Colon (tissue), 2 donors: ENCODE results near the gene TCEA2.

Experiments
- FAIRE-seq: peaks from 2 replicates; lab custom pipeline; 2012; peaks lifted over from hg19 to GRCh38; lab: Jason Lieb, UNC
- donor health status: control.
- donor health status: control.

TCEA2 gene

DNA sequence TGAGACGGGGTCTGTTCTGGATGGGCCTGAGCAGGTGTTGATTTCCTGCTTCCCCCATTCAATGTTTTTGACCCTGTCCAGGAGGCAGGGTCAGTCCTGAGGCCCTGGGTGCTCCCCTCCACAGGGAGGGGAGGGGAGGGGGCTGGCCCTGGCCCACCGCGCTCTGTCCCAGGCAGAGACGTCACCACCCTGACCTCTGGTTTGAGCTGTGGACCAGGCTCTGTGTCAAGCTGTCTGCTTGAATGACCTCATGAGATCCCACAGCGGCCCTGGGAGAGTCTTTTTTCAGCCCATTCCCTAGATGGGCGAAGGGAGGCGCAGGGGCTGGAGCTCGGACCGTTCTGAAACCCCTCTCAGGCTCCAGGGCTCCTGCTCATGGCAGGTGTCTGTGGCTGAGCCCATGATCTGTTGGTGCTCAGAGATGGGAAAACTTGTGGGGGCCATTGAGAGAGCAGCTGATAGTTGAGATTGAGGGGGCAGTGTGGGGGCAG lies 30.1 kb downstream of the TCEA2 start:
- no peak for FAIRE-seq

DNA sequence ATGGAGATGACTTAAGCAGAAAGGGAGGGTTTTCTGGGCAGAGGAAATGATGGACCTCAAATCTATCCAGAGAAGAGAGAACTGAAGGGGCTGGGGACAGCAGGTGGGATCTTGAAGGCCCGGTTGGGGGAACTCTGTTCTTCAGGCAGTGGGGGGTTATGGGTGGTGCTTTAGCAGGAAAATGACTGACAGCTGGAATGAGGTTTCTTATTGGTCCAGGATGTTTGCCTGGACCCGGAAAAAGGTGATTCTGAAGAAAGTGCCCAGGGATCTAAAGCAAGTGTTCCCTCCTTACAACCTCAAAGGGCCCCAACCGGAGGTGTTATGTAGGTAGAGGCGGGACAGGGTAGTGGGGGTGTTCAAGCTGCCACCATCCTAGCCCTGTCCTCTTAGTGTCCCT lies 32.5 kb downstream of the TCEA2 start:
- FAIRE-seq = no peak

DNA sequence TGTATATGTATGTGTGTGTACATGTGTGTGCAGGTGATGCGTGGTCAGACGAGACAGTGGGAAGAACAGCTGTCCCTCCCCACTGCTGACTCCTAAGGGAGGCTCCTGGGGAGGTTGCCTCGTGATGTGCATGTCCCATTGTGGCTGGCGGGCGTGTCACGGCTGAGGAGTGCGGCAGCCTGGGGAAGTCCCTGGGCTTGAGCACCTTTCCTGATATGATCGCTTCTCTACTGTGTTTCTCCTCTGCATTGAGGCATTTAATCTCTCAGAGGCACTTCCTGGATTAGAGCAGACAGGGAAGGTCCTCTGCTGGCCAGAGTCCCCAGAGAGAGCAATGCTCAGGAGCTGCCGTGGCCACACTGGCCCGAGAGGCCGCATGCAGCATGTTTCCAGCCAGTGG lies 32.9 kb downstream of the TCEA2 start:
- FAIRE-seq = no peak

DNA sequence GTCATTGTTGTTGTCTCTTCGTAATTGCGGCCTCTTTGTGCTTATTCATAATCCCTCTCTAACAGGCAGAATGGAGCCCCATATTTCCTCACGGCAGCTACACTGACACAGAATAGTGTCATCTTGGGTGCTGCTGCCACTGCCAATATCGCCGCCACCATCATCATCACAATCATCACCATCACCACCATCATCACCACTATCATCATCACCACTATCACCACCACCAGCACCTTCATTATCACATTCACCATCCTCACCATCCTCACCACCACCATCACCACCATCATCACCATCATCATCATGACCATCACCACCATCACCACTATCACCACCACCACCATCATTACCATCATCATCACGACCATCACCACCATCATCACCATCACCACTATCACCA lies 33.5 kb downstream of the TCEA2 start:
- no peak for FAIRE-seq

DNA sequence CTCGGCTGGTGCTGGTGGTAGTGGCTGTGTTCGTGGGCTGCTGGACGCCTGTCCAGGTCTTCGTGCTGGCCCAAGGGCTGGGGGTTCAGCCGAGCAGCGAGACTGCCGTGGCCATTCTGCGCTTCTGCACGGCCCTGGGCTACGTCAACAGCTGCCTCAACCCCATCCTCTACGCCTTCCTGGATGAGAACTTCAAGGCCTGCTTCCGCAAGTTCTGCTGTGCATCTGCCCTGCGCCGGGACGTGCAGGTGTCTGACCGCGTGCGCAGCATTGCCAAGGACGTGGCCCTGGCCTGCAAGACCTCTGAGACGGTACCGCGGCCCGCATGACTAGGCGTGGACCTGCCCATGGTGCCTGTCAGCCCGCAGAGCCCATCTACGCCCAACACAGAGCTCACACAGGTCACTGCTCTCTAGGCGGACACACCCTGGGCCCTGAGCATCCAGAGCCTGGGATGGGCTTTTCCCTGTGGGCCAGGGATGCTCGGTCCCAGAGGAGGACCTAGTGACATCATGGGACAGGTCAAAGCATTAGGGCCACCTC lies 35.5 kb downstream of the TCEA2 start:
- no peak for FAIRE-seq

DNA sequence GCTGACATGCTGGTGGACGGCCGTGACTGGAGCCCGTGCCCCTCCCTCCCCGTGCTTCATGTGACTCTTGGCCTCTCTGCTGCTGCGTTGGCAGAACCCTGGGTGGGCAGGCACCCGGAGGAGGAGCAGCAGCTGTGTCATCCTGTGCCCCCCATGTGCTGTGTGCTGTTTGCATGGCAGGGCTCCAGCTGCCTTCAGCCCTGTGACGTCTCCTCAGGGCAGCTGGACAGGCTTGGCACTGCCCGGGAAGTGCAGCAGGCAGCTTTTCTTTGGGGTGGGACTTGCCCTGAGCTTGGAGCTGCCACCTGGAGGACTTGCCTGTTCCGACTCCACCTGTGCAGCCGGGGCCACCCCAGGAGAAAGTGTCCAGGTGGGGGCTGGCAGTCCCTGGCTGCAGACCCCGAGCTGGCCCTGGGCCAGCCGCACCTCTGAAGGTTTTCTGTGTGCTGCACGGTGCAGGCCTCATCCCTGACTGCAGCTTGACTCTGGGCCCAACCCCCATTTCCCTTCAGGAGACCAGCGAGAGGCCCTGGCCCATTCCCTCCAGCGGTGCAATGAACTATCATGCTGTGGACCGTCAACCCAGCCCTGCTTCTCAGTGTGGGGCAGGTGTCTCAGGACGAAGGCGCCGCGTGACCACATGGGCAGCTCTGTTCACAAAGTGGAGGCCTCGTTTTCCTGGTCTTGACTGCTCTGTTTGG lies 36.2 kb downstream of the TCEA2 start:
- no peak for FAIRE-seq

DNA sequence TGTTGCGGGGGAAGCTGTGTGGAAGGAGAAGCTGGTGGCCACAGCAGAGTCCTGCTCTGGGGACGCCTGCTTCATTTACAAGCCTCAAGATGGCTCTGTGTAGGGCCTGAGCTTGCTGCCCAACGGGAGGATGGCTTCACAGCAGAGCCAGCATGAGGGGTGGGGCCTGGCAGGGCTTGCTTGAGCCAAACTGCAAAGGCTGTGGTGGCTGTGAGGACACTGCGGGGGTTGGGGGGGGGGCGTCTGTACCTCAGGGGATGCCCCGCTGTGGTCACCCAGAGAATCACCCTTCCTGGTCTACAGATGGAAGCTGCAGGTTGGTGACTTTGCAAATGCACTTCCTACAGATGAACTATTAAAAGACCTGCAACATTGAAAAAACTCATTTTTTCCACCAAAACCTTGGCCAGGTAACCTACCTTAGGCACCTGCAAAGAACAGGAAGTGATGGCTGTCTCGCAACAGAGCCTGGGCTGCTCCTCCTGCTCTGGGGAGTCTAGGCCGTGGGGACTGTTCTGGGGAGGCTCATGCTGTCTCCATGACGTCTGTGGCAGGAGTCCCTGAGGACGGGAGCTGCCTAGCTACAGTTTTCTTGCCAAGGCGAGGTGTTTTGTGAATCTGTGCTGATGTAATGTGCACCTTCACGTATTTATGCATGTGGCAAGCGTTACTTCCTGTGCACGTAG lies 37.0 kb downstream of the TCEA2 start:
- FAIRE-seq = no peak

DNA sequence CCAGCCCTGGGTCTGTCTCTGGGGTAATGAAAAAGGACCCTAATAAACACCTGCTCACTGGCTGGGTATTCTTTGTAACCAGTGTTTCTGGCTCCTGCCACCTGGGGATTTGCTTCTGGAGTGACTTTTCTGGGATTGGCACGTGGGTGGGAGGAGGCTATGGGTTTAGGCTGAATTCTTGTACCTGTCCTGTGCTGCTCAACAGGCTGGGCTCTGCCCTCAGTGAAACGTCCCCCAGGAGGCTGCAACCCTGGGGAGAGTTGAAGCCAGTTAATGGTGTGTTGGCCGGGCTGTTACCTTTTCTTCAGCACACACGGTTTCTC lies 37.5 kb downstream of the TCEA2 start:
- FAIRE-seq = no peak

DNA sequence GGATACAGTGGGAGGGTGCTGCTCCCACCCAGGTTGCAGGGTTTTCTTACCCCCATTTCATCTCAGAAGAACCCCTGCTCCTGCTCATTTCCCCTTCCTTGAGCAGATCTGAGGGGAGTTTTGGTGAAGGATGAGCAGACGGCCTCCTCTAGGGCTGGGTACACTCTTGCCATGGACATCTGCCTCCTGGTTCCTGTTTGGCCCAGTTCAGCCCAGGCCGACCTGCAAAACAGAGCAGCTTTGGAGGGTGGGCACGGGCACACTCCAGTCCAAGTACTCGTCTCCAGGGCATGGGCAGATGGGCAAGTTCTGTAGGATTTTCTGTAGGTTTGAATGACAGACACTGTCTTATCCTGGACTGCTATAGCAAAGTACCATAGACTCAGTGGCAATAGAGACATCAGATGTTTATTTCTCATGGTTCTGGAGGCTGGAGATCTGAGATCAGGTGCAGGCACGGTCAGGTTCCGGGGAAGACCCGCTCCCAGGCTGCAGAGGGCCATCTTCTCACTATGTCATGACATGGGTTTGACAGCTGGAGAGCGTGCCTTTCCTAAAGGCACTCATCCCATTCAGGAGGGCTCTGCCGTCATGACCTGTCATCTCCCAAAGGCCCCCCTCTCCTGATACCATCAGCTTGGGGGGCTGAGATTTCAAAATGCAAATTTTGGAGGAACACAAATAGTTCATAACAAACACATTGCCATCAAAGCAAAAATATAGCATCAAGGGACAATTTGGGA lies 38.1 kb downstream of the TCEA2 start:
- FAIRE-seq = no peak

DNA sequence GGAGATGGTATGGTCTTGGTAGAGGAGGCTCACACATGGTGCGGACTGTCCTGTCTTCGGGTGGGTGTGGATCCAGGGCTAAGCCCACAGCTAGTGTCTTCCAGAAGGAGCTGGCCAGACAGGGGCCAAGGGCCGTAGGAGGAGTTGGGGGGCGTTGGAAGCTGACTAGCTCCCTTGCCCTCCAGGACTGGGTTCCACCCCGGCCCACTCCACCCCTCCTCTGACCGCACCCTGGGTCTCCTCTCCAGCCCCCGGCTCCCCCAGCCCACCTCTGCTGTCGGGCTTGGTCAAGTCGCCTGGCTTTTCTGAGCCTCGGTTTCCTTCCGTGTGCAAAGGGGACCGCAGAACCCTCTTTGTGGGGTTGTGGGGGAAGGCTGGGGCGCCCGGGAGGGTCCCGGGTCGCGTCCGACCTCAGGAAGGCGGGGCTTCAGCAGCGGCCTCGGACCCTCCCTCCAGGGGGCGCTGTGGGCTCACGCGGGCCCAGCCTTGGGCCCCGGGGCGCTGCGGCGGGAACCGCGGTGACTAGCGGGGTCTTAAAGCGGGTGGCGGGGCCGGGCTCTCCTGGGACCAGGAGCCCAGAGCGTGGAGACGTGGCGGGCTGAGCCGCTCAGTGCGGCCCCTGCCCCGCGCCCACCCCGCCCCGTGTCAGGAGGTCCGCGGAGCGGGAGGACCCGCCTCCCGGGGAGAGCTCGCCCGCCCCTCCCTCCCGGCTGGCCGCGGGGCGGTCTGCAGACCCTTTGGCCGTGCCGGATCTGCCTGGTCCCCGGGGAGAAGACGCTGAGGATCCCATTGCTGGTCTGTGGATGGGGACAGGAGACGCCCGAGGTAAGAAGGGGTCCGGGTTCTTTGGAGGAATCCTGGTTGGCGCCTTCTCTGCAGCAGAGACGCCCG lies 39.0 kb downstream of the TCEA2 start:
- FAIRE-seq = no peak

DNA sequence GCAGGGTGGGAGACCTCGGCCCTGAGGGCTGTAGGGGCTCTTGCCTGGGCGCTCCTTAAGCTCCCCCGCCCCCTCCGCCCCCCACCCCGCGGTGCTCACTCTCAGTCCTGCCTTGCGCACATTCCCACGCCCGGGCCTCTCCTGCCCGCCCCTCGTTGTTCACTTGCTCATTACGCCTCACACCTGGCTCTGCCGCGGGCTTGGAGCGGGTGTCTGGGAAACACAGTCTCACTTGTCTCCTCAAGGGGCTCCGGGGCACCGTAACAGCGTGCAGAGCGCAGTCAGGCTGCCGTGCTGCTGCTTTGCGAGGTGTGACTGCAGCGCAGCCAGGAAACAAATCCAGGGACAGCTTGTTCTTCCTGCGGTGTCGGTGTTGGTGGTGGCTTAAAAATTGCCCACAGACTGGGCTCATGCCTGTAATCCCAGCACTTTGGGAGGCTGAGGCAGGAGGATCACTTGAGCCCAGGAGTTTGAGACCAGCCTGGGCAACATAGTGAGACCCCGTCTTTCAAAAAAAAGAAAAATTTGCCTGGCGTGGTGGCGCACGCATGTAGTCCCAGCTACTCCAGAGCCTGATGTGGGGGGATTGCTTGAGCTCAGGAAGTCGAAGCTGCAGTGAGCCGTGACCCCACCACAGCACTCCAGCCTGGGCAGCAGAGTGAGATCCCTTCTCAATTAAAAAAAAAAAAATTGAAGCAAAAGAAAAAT lies 39.8 kb downstream of the TCEA2 start:
- no peak for FAIRE-seq

DNA sequence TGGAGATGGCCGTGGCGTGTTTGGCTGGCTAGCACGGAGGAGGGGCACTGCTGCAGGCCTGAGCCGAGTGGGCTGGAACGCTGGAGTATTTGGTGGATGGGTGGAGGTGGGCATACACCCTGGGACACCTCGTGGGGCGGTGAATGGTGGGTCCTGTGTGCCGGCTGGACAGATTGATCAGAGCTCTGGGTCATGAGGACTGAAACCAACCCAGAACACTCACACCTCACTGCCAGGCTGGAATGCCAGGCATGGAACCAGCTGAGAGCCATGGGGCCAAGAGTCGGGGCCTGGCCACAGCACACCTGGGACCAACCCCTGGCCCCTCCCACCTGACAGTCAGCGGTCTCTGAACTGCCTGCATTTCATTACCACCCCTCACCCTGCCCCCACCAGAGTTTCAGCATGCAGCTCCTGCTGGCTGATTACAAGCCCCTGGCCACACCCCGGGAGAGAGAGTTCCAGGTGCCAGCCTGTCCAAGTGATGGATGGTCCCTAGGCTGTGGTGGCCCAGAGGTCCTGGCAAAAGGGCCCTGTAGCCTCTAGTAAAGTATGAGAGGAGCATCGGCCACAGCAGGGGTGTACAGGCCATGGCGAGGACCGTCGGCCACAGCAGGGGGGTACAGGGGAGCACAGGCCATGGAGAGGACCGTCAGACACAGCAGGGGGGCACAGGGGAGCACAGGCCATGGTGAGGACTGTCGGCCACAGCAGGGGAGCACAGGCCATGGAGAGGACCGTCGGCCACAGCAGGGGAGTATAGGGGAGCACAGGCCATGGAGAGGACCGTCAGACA lies 41.1 kb downstream of the TCEA2 start:
- no peak for FAIRE-seq

DNA sequence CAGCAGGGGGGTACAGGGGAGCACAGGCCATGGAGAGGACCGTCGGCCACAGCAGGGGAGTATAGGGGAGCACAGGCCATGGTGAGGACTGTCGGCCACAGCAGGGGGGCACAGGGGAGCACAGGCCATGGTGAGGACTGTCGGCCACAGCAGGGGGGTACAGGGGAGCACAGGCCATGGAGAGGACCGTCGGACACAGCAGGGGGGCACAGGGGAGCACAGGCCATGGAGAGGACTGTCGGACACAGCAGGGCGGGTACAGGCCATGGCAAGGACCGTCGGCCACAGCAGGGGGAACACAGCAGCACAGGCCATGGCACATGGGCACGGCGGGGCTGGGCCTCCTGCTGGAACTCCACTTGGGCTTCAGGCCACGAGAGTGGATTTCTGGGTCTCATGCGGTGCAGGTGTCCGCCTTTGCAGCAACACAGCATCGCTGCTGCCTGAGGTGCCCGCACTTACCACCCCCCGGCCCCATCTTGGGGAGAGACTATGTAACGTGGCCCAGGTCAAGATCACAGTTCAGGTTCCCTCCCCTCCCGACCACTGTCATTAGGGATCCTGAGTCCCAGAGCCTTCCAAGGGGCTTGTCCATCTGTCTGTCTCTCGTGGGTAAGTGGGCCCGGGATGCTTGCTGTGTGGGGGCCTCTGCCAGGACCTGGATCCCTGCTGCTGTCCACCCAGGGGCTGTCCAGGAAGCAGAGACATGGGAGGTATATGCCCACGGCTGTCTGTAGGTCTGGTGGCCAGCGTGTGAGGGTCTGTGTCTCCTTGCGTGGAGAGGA lies 41.9 kb downstream of the TCEA2 start:
- FAIRE-seq = no peak

DNA sequence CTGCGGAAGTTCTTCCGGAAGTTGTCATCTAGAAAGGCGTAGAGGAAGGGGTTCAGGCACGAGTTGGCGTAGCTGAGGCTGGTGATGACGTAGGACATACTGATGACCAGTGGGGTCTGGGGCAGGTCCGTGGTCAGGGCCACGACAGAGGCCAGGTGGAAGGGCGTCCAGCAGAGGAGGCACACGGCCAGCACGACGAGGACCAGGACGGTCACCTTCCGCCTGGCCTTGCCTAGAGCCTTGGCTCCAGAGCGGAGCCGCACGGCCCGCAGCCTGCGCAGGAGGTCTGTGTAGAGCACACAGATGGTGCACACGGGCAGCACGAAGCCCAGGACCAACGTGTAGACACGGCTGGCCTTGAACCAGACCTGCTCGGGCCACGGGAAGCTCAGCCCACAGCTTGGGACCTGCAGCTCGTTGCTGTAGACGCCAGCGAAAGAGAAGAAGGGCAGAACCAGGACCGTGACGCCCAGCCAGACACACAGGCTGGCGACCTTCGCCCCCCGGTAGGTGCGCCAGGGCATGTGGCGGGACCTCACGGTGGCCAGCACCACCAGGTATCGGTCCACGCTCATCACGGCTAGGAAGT lies 42.9 kb downstream of the TCEA2 start:
- FAIRE-seq = no peak

DNA sequence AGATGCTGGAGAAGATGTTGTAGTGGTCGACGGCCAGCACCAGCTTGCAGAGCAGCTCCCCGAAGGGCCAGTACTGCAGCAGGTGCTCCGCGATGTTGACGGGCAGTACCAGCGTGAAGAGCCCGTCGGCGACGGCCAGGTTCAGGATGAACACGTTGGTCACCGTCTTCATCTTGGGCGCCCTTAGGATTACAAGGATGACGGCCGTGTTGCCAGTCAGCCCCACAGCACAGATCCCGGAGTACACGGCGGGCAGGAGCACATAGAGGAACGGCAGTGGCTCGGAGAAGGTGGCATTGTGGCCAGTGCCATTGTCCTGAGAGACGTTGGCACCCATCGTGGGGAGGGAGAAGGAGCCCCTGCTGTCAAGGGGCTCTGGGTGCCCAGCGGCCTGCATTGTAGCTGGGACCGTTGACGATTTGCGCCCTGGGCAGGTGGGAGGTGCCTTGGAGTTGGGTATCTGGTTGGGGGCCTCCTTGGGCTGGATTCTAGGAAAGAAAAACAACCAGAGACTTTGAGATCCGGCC lies 43.5 kb downstream of the TCEA2 start:
- no peak for FAIRE-seq

DNA sequence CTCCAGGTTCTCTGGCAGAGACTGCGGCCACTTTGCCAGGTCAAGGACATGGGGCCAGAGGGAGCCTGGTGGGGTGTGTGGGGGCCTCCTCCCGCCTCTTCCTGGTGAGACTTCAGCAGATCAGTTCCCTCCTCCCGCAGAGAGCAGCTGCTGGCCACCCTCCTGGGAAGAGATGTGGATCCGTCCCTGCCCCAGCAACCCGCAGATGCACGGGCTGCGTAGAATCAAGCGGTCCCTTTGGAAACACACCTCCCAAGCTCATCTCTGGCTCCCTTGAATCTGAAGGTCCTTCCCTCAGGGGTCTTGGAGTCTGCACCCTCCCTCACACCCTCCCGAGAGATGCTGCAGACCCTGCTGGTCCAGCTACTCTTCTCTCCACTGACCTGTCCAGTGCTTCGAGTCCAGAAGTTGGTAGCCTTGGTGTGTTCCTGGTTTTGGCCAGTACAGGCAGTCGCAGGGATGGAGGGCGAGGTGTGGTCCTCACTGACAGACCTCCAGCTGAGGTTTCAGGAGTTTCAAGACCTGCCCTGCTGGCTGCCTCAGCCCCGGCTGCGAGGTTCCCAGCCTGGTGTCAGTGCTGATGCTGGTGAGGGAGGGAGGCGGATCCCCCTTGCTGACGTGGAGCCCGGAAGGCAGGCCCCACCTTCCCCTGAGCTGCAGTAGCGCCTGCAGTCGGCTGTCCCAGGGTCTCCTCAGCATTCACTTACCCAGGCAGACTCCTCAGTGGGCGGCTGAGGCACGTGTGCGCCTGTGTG lies 44.2 kb downstream of the TCEA2 start, which contains the start of gene NPBWR2:
Gene NPBWR2, minus strand, starts transcription at position 585 of the 755 bp plus-strand sequence. CDS start 734 bp downstream, outside the sequence.
- no peak for FAIRE-seq

DNA sequence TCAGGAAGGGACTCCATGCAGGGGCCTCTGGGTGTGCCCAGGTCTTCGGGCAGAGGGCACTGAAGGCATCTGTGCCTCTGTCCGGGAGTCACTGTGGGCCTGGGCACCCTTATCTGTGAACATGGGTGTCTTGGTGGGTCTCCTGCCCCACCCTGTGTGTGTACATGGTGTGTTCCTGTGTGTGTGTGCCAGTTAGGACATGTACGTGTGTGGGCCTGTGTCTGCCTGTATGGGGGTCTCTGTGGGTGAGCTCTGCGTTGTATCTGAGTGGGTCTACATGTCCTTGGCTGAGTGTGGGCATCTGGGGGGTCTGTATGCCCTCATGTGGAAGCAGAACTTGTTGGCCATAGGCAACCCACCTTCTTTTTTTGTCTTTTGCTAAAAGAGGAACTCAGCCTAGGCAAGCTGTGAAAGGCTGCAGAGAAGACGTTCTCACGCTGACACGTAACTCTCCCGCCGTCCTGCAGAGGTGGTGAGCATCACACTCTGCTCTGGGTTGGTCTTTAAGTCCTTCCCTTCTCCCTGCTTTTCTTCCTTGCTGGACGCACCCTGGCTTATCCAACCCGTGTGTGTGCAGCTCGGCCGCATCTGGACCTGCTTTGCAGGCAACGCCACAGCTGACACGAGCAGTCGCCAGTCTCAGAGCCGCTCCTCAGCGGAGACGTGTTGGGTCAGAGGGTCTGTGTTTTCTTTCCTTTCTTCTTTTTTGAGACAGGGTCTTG lies 44.9 kb downstream of the TCEA2 start:
- no peak for FAIRE-seq
